OCI-LY7 (cell line): ENCODE results near the gene POFUT1.
"Not testable (repeated sequence)": the region's sequence is repeated elsewhere in the genome, so short reads cannot be mapped to it uniquely, and the experiment has no call there.

Experiments
- EZH2phosphoT487 ChIP-seq: fragments of 200-600 bp; sonication (generic); IDR thresholded peaks from 2 replicates; pipeline ENCODE4 v1.6.1; 2018; ENCODE audit warnings: low read depth, borderline replicate concordance, mild to moderate bottlenecking, mixed run types, antibody characterized with exemption, low read length, moderate library complexity, mixed read lengths
- TF ChIP-seq, protein P1 (sequence below): fragments of 200-600 bp; sonication (generic); conservative IDR thresholded peaks from 2 replicates; pipeline ENCODE4 v1.5.1; 2014; ENCODE audit warnings: mild to moderate bottlenecking, antibody characterized with exemption, low read length, moderate library complexity, mixed read lengths

DNA sequence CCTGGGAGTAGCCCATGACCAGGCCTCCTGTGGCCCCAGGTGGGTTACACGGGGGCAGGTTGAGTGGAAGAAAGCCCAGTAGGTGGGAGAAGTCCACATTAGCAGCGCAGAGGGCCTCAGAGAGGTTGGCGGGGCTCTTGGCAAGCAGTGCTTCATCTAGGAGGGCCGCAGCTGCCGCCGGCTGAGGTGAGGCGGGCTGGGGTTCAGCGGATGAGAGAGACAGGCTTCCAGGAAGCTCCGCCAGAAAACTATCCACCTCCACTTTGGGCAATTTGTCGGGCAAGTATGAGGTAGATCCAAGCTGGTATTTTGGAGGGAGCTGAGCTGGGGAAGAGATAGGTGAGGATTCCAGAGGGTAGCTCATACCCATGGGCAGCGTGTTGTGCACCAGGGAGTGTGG lies 11.1 kb upstream of the POFUT1 start:
- TF ChIP-seq, protein P1, sequence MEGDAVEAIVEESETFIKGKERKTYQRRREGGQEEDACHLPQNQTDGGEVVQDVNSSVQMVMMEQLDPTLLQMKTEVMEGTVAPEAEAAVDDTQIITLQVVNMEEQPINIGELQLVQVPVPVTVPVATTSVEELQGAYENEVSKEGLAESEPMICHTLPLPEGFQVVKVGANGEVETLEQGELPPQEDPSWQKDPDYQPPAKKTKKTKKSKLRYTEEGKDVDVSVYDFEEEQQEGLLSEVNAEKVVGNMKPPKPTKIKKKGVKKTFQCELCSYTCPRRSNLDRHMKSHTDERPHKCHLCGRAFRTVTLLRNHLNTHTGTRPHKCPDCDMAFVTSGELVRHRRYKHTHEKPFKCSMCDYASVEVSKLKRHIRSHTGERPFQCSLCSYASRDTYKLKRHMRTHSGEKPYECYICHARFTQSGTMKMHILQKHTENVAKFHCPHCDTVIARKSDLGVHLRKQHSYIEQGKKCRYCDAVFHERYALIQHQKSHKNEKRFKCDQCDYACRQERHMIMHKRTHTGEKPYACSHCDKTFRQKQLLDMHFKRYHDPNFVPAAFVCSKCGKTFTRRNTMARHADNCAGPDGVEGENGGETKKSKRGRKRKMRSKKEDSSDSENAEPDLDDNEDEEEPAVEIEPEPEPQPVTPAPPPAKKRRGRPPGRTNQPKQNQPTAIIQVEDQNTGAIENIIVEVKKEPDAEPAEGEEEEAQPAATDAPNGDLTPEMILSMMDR, result not testable (repeated sequence)
- TF ChIP-seq EZH2phosphoT487, result not testable (repeated sequence)
